Stimulated activated naive CD8-positive, alpha-beta T cell treated with anti-CD3 and anti-CD28 coated beads, Interleukin-15, amount 100 ng/mL, for 72 hours (primary cell): ENCODE data around the gene TMEM50B.
A peak's percentile ranks its signal among the peaks of the same experiment; 100 is the strongest.
"Not testable (repeated sequence)": the region's sequence is repeated elsewhere in the genome, so short reads cannot be mapped to it uniquely, and the experiment has no call there.

Experiments used
- ATAC-seq: fragments of 150-1000 bp; cut with Tn5 transposase; 2 replicates; pipeline ENCODE4 v1.10.0; 2021; ENCODE audit warnings: mild to moderate bottlenecking, moderate library complexity
- DNase-seq, 2 donors: peaks; one replicate each; pipeline ENCODE4 v3.0.0; 2021 to 2022
- H3K27ac Mint-ChIP-seq, 2 donors: one replicate each; pipeline ENCODE4 v1.8.0; 2022; ENCODE audit warnings: mild to moderate bottlenecking in 2 of 2, mixed read lengths in 2 of 2, moderate library complexity in 2 of 2
- H3K27me3 Mint-ChIP-seq: one replicate; pipeline ENCODE4 v1.8.0; 2022; ENCODE audit warnings: mixed read lengths
- H3K4me1 Mint-ChIP-seq: one replicate; pipeline ENCODE4 v1.8.0; 2022; ENCODE audit warnings: mild to moderate bottlenecking, mixed read lengths
- H3K4me3 Mint-ChIP-seq, 2 donors: one replicate each; pipeline ENCODE4 v1.8.0; 2022; ENCODE audit warnings: mild to moderate bottlenecking in 2 of 2, mixed read lengths in 2 of 2, moderate library complexity in 1 of 2
- H3K9me3 Mint-ChIP-seq, 2 donors: one replicate each; pipeline ENCODE4 v1.8.0; 2022; ENCODE audit warnings: mixed read lengths in 2 of 2

Gene TMEM50B

GRCh38 chr21:33421713-33422393 lies 57.9 kb downstream of the TMEM50B start:
- Mint-ChIP-seq H3K27ac (no peak overlapping the region), H3K27me3 (no peaks in the 10 kb centered on the region), H3K9me3 (no peaks in the 10 kb centered on the region), H3K4me1 (no peaks in the 10 kb centered on the region), H3K4me3 (no peak overlapping the region)
- ATAC-seq: no peak
- no peak for DNase-seq

GRCh38 chr21:33419538-33420123 lies 60.1 kb downstream of the TMEM50B start:
- peak overlapping the region in 1 of 2 donors; percentile 15 for H3K27ac Mint-ChIP-seq
- peaks cover 11% of the 10 kb centered on the region for H3K4me1 Mint-ChIP-seq
- ATAC-seq (no peak), DNase-seq (no peak)
- no peak overlapping the region for H3K4me3 Mint-ChIP-seq
- H3K27me3 Mint-ChIP-seq: no peaks in the 10 kb centered on the region
- H3K9me3 Mint-ChIP-seq: no peaks in the 10 kb centered on the region

DNA sequence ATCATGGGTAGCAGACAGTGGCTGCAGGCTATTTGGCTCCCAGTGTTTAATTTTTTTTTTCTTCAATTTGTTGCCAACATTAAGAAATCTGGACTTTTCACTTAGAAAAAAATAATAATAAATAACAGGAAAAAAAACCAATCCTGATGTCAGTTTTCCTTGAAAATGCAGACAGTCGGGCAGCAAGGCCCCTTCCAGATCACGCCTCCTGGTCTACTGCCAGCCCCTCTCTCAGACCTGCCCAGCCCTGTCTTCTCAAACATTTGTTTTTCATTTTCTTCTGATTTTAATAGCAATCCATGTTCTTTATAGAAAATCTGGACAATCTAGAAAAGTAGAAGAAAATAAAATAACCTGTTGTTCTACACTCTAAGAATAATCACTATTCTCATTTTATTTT lies 61.1 kb downstream of the TMEM50B start:
- Mint-ChIP-seq H3K9me3 (no peaks in the 10 kb centered on the region), H3K27ac (no peak overlapping the region), H3K27me3 (no peaks in the 10 kb centered on the region), H3K4me3 (no peak overlapping the region), H3K4me1 (peaks cover 20% of the 10 kb centered on the region)
- DNase-seq: no peak
- ATAC-seq: no peak

DNA sequence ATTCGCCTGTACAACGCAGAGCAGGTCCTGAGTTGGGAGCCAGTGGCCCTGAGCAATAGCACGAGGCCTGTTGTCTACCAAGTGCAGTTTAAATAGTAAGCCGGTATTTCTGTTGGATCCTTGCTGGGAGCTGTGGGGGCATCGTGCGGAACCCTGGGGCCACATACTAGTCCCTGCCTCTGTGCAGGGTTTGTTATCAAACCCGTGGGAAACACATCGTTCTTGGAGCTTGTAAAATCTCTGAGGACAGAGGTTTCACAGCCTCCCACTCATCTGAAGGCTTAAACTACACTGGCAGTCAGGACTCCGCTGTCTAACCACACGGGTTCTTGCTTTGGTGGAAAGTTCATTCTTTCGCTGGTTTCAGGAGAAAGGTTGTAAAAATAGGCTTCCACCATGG lies 64.8 kb downstream of the TMEM50B start:
- ATAC-seq (no peak), DNase-seq (no peak)
- Mint-ChIP-seq H3K9me3 (no peaks in the 10 kb centered on the region), H3K27ac (peak overlapping the region in 1 of 2 donors; percentile 77), H3K4me3 (no peak overlapping the region), H3K4me1 (peaks cover 54% of the 10 kb centered on the region), H3K27me3 (no peaks in the 10 kb centered on the region)

- DNase-seq (no peak), ATAC-seq (no peak)
- Mint-ChIP-seq H3K4me1 (peaks cover 62% of the 10 kb centered on the region), H3K27ac (no peak overlapping the region), H3K27me3 (no peaks in the 10 kb centered on the region), H3K9me3 (no peaks in the 10 kb centered on the region), H3K4me3 (no peak overlapping the region)
Observed at GRCh38 chr21:33414068-33414467, 65.7 kb downstream of the TMEM50B start.

GRCh38 chr21:33412832-33413519 lies 66.8 kb downstream of the TMEM50B start:
- H3K9me3 Mint-ChIP-seq: no peaks in the 10 kb centered on the region
- ATAC-seq: peak; percentile 63
- H3K4me3 Mint-ChIP-seq: peak overlapping the region; percentile 31 to 57
- H3K27me3 Mint-ChIP-seq: no peaks in the 10 kb centered on the region
- peak overlapping the region in 1 of 2 donors; percentile 60 for H3K27ac Mint-ChIP-seq
- H3K4me1 Mint-ChIP-seq: peaks cover 70% of the 10 kb centered on the region
- no peak for DNase-seq

- H3K27me3 Mint-ChIP-seq, H3K4me3 Mint-ChIP-seq, DNase-seq, H3K9me3 Mint-ChIP-seq, H3K27ac Mint-ChIP-seq, ATAC-seq: not testable (repeated sequence)
- peaks cover 71% of the 10 kb centered on the region for H3K4me1 Mint-ChIP-seq
Observed at GRCh38 chr21:33412439-33412831, 67.3 kb downstream of the TMEM50B start.

GRCh38 chr21:33411949-33412430 lies 67.8 kb downstream of the TMEM50B start:
- H3K9me3 Mint-ChIP-seq: no peaks in the 10 kb centered on the region
- no peak for ATAC-seq
- DNase-seq: no peak
- peaks cover 76% of the 10 kb centered on the region for H3K4me1 Mint-ChIP-seq
- no peak overlapping the region for H3K4me3 Mint-ChIP-seq
- no peaks in the 10 kb centered on the region for H3K27me3 Mint-ChIP-seq
- H3K27ac Mint-ChIP-seq: no peak overlapping the region

DNA sequence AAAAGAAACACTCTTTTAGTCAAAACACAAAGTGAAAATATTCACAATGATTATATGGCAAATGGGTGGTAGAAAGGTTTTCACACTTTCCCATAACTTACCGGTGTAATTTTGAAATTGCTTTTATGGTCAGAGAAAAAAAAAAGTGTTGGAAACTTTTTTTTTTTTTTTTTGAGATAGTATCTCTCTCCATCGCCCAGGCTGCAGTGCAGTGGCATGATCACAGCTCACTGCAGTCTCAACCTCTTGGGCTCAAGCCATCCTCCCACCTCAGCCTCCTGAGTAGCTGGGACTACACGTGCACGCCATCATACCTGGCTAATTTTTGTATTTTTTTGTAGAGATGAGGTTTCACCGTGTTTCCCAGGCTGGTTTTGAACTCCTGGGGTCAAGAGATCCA lies 73.3 kb downstream of the TMEM50B start:
- no peak overlapping the region for H3K27ac Mint-ChIP-seq
- peaks cover 74% of the 10 kb centered on the region for H3K4me1 Mint-ChIP-seq
- DNase-seq: no peak
- H3K27me3 Mint-ChIP-seq: peaks cover 16% of the 10 kb centered on the region
- no peaks in the 10 kb centered on the region for H3K9me3 Mint-ChIP-seq
- peak; percentile 43 for ATAC-seq
- peak overlapping the region in 1 of 2 donors; percentile 90 for H3K4me3 Mint-ChIP-seq

DNA sequence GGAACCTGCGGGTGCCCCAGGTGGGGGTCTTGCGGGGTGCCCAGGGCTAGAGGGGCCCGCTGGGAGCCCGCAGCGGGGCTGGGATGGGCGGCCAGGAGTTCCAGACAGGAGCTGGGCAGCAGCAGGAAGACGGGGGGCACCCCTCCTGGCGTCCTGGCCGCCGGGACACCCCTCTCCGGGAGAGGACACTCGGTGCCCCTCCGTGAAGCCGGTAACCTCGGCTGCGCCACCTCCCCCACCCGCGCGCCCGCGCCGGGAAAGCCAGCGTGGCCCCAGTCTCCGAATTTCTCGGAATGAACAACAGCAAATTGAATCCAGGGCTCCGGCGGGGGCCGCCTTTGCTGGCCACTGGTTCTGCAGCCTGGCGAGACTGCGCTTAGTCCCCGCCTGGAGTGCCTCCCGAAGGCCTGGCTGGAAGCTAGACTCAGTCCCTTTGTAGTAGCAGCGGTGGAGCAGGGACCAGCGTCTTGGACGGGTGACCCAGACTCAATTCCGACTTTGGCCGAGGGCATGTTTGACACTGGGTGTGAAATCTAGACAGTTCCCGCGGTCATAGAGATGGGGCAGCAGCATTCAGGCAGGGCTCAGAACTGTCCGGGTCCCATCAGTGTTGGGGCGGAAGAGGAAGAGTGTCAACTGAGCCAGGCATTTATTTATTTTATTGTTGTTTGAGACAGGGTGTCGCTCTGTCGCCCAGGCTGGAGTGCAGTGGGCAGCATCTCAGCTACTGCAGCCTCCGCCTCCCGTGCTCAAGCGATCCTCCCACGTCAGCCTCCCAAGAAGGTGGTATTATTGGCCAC lies 75.8 kb downstream of the TMEM50B start:
- H3K27me3 Mint-ChIP-seq: peaks cover 27% of the 10 kb centered on the region
- ATAC-seq (peak; percentile 47), DNase-seq (peak; percentile 29 to 33)
- peaks cover 60% of the 10 kb centered on the region for H3K4me1 Mint-ChIP-seq
- no peaks in the 10 kb centered on the region for H3K9me3 Mint-ChIP-seq
- H3K4me3 Mint-ChIP-seq: peak overlapping the region; percentile 90 to 94
- H3K27ac Mint-ChIP-seq: peak overlapping the region; percentile 87 to 95

DNA sequence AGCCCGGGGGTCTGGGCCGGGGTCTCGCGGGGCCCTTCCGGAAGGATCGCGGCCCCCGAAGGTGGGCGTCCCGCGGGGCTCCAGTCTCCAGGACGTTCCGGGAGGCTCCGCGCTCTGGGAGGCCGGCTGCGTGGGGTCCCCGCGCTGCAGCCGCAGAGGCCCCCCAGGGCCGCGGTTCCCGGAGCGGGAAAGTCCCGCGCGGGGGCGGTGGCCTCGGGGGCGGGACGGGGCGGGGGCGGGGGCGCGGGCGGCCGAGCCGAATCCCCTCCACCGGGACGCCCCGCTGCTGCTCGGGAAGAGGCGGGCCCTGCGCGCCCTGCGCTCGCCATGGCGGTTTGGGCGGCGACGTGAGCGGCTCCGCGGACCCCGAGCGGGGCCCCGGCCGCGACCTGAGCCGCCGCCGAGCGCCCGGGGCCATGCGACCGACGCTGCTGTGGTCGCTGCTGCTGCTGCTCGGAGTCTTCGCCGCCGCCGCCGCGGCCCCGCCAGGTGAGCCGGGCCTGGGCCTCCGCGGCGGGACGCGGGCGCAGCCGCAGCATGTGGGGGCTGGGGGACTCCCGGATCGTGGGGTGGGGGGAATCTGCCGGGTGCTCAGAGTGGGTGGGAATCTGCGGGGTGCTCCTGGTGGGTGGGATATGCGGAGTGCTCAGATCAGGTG lies 76.5 kb downstream of the TMEM50B start, which contains the start of gene IFNGR2:
IFNGR2 (plus strand) TSS at position 286 of the 658 bp plus-strand sequence; CDS start at position 417, 131 bp downstream.
- H3K9me3 Mint-ChIP-seq: no peaks in the 10 kb centered on the region
- H3K27me3 Mint-ChIP-seq: peaks cover 34% of the 10 kb centered on the region
- H3K4me3 Mint-ChIP-seq: peak within 1 kb of the TSS; percentile 90 to 94
- H3K4me1 Mint-ChIP-seq: peaks cover 53% of the 10 kb centered on the region
- H3K27ac Mint-ChIP-seq: peak within 1 kb of the TSS; percentile 87 to 95
- DNase-seq (peak; percentile 21 to 36), ATAC-seq (peak; percentile 69)

DNA sequence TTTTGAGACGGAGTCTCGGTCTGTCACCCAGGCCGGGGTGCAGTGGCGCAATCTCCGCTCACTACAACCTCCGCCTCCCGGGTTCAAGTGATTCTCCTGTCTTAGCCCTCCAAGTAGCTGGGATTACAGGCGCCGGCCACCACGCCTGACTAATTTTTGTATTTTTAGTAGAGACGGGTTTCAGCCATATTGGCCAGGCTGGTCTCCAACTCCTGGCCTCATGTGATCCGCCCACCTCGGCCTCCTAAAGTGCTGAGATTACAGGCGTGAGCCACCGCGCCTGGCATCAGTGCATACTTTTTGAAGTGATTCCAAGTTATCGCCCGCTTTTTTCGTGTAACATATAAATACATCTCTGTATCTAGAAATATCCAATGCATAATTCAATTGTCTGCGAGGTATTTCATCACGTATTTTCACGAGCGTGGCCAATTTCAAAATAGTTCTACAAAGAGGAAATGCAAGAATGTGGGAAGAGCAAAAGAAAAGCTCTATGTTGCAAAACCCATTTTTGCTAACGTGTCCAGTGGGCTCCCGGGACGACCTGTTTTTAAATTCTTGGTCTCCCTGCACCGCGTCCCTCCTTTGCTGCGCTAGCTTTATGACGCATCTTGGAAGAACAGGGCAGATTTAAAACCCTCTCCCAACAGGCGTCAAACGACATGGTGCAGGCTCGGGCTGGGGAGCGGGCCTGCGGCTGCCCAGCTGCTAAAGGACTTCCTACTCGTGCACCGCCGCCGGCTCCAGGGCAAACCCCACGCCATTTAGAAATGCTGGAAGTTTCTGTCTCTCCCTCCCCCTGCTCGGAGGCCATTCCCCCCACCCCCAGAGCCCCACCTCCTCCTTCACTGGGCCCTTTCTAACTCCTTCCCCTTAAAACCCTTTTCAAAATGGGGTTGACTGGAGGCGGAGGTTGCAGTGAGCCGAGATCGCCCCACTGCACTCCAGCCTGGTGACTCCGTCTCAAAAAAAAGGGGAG lies 77.5 kb downstream of the TMEM50B start:
- peaks cover 41% of the 10 kb centered on the region for H3K27me3 Mint-ChIP-seq
- no peaks in the 10 kb centered on the region for H3K9me3 Mint-ChIP-seq
- H3K27ac Mint-ChIP-seq: peak overlapping the region in 1 of 2 donors; percentile 59
- ATAC-seq: no peak
- peaks cover 50% of the 10 kb centered on the region for H3K4me1 Mint-ChIP-seq
- DNase-seq: no peak
- peak overlapping the region; percentile 53 to 70 for H3K4me3 Mint-ChIP-seq

DNA sequence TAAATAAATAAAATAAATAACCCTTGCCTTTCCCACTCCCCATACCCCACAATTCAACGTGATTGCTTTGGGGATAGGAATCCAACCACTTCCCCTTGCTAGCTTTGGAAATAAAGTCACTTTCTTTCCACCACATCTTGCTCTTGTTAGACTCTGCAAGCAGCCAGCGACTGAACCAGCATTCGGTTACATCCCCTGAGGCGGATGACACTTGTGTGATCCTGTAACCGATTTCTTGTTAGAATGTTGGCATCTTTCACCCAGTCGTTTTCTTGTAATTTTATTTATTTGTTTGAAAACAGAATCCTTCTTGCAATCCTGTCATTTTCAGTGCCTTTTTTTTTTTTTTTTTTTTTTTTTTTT lies 78.2 kb downstream of the TMEM50B start:
- H3K27me3 Mint-ChIP-seq: peaks cover 41% of the 10 kb centered on the region
- ATAC-seq: no peak
- peaks cover 44% of the 10 kb centered on the region for H3K4me1 Mint-ChIP-seq
- H3K27ac Mint-ChIP-seq: no peak overlapping the region
- no peak for DNase-seq
- no peak overlapping the region for H3K4me3 Mint-ChIP-seq
- H3K9me3 Mint-ChIP-seq: no peaks in the 10 kb centered on the region
